ENCODE results near the gene LTBP1. TPM values are rescaled to one million over a fixed set of nuclear protein-coding genes. Genes with fewer than 3 reads are reported as not detected.
"Not testable (repeated sequence)": the region's sequence is repeated elsewhere in the genome, so short reads cannot be mapped to it uniquely, and the experiment has no call there.

LTBP1 gene
- total and polyA plus RNA-seq, 9 donors: 13.5 to 117 (median 41.8) TPM

- Histone ChIP-seq H3K4me3 (no peak overlapping the region), H3K27ac (no peak overlapping the region)
- WGBS, 3 donors: 48 to 53% (median 49%) methylated on average over 2 of the region's 2 CpGs
These were observed 491.1 kb downstream of the LTBP1 start for GRCh38 chr2:33437815-33438214.

GRCh38 chr2:33441235-33441810 lies 494.6 kb downstream of the LTBP1 start:
- peaks cover 5% of the 10 kb centered on the region for H3K4me1 ChIP-seq (ENCODE audit: insufficient read depth)
- H3K27me3 ChIP-seq: no peaks in the 10 kb centered on the region
- no peaks in the 10 kb centered on the region for H3K9me3 ChIP-seq
- peak in 4 of 5 donors; percentile 24 to 39 (median 30) for DNase-seq
- WGBS, 3 donors: 36 to 44% (median 40%) methylated on average over 3 of the region's 3 CpGs
- H3K36me3 ChIP-seq: no peaks in the 10 kb centered on the region
- H3K27ac ChIP-seq: no peak overlapping the region
- intact Hi-C loops (cut with DNase I): no loop called here
- no peak overlapping the region for H3K4me3 ChIP-seq
- TF ChIP-seq POLR2A (IDR thresholded peaks at IDR 0.05): no peak
- no peak for TF ChIP-seq CTCF (IDR thresholded peaks at IDR 0.05)
- no peak for TF ChIP-seq EP300 (IDR thresholded peaks at IDR 0.05)

More at GRCh38 chr2:33437815-33438214, 491.1 kb downstream of the LTBP1 start:
- Histone ChIP-seq H3K4me1 (ENCODE audit: insufficient read depth) (peaks cover 5% of the 10 kb centered on the region), H3K36me3 (no peaks in the 10 kb centered on the region), H3K27me3 (no peaks in the 10 kb centered on the region), H3K9me3 (no peaks in the 10 kb centered on the region)
- DNase-seq: no peak
- intact Hi-C loops (cut with DNase I): no loop called here
- TF ChIP-seq EP300 (IDR thresholded peaks at IDR 0.05) (no peak), POLR2A (IDR thresholded peaks at IDR 0.05) (no peak), CTCF (IDR thresholded peaks at IDR 0.05) (no peak)

DNA sequence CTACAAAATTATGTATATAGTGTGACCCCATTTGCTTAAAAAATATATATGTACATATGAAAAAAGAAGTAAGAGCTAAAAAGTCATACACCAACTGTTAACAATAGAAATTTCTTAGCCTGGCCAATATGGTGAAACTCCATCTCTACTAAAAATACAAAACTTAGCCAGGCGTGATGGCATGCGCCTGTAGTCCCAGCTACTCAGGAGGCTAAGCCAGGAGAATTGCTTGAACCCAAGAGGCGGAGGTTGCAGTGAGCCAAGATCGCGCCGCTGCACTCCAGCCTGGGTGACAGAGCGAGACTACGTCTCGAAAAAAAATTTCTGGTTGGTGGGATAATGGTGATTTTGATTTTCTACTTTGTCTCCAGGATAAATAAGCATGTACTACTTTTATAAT lies 495.3 kb downstream of the LTBP1 start:
- H3K27ac ChIP-seq; H3K4me1 ChIP-seq (ENCODE audit: insufficient read depth); H3K9me3 ChIP-seq; H3K4me3 ChIP-seq; DNase-seq; intact Hi-C loops (cut with DNase I); H3K27me3 ChIP-seq; H3K36me3 ChIP-seq: not testable (repeated sequence)
- 97 to 98% (median 98%) methylated on average over 9 of the region's 9 CpGs for WGBS, 3 donors

DNA sequence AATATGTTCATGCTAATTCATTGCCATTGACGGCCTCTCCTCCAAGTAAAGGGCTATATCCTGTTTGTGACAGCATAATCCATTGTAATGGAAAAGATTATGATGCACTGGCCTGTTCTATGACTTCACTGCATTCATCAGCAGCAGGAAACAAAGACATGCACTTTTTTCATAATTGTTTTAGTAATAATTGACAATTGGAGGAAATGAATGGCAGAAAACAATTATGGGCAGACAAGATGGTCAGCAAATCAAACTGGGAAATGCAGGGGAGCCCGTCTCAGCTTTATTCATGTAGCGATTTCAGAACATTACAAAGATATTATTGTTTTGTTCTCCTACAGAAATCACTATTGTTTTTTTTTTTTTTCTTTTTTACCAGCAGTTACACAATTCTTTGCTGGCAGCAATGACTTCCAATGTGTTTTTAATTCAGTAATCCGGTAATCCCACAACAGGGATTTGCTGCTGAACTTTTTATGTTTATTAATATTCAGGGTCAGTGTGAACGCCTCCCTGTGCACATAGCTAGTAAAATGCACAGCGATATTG lies 495.9 kb downstream of the LTBP1 start:
- Histone ChIP-seq H3K9me3 (no peaks in the 10 kb centered on the region), H3K36me3 (no peaks in the 10 kb centered on the region), H3K27me3 (no peaks in the 10 kb centered on the region), H3K4me3 (no peak overlapping the region), H3K27ac (no peak overlapping the region), H3K4me1 (ENCODE audit: insufficient read depth) (peaks cover 3% of the 10 kb centered on the region)
- intact Hi-C loops (cut with DNase I): no loop called here
- no peak for TF ChIP-seq EP300 (IDR thresholded peaks at IDR 0.05)
- no peak for TF ChIP-seq POLR2A (IDR thresholded peaks at IDR 0.05)
- no peak for TF ChIP-seq CTCF (IDR thresholded peaks at IDR 0.05)
- 28 to 40% (median 32%) methylated on average over 6 of the region's 6 CpGs for WGBS, 3 donors
- DNase-seq: no peak

GRCh38 chr2:33443274-33443829 lies 496.6 kb downstream of the LTBP1 start:
- no peak for TF ChIP-seq EP300 (IDR thresholded peaks at IDR 0.05)
- TF ChIP-seq POLR2A (IDR thresholded peaks at IDR 0.05): no peak
- no peak for TF ChIP-seq CTCF (IDR thresholded peaks at IDR 0.05)
- no peak overlapping the region for H3K4me3 ChIP-seq
- WGBS, 3 donors: 52 to 63% (median 56%) methylated on average over 3 of the region's 3 CpGs
- no peak for DNase-seq
- no peak overlapping the region for H3K27ac ChIP-seq
- intact Hi-C loops (cut with DNase I): no loop called here
- no peaks in the 10 kb centered on the region for H3K27me3 ChIP-seq
- H3K4me1 ChIP-seq (ENCODE audit: insufficient read depth): peaks cover 1% of the 10 kb centered on the region
- no peaks in the 10 kb centered on the region for H3K9me3 ChIP-seq
- H3K36me3 ChIP-seq: no peaks in the 10 kb centered on the region

Data from ovary (tissue), 9 donors.